Stimulated activated CD8-positive, alpha-beta memory T cell treated with anti-CD3 and anti-CD28 coated beads, Interleukin-15, amount 100 ng/mL, for 24 hours (primary cell): ENCODE data around the gene PATL1.

Experiments
- DNase-seq: peaks from one replicate; pipeline ENCODE4 v3.0.0-alpha.2; 2020; ENCODE audit warnings: low read depth

The PATL1 gene

GRCh38 chr11:59614277-59615119 is 54.3 kb downstream of the PATL1 start:
- no peak for DNase-seq

- no peak for DNase-seq
Measured at GRCh38 chr11:59611570-59612565, 57.0 kb downstream of the PATL1 start.

DNA sequence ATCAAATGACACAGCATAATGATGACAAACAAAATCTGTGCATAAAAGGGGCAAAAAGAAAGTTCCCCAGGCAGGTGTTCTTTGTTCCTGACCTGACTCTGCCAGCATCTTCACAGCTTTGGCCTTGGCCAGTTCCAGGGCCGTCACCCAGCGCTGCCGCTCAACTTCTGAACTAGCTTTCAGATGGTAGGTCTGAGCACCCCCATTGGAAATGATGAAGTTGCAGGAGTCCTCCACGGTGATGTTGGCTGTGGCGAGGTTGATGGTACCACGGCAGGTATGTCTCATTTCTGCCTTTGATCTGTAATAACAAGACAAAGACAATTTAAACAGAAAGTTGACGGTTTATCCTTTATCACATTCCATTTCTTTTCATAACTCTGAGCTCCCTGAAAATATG is 58.5 kb downstream of the PATL1 start:
- DNase-seq = no peak

DNA sequence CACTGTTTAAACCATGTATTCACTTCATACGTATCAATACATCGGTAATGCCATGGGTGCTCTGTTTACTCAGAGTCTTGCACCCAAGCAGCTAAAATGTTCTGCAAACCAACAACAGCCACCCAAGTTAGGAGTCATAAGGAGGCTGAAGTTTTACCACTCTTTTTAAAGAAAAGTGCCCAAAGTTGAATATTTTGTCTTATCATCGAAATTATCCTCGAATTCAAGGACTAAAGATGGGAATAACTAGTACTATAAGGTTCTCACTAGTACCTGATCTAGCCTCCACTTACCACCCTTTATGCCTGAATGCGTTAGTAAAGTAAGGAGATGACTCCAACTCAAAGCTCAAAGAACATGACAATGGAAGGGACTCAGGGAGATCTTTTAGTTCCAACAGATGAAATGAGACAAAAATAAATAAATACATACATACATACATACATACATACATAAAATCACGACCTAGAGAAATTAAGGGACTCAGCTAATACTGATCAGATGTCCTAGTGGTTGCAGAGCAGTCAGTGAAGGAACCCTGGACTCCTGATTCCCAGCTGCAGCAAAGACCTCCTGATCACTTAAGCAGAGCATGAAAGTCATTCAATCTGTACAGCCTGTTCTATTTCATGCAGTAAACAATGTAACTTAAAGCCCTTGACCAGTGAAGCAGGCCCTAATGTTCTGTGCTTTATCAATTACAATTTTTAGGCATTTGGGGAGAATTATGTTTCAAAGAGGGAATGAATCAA is 61.0 kb downstream of the PATL1 start:
- no peak for DNase-seq

GRCh38 chr11:59602432-59602831 is 66.4 kb downstream of the PATL1 start:
- DNase-seq = no peak

DNA sequence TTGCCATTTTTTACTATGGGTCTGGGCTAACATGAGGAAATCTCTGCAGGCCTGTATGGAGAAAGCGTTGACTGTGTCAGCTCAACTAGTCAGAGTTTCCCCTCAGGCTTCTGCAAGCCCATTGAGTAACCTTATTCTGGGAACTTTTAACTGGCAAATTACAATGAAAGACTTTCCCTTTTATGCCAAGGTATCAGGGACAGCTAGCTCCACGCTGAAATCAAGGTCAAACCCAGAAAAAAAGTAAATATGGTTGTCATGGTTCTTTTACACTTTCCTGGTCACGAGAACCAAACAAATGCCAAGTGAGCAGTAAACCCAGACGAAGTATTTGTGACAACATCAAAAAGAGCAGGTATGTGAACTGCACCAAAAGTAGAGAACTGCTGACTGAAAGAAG is 67.0 kb downstream of the PATL1 start:
- no peak for DNase-seq

DNA sequence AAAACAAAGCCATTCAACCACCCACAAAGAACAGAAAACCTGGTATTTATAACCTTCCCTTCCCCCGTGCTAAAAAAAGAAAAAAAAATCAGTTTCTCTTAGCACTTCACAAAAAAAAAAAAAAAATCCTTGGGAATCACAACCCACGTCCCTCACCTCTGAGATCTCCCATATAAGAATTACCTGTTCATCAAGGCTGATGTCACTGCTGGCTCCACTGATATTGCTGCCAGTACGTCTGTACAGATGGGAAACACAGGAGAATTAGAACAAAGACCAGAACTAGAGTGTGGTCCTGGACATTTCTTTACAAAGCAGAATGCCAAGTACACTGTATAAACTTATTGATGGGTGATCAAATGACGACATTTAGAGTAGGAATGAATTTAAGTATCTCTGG is 68.2 kb downstream of the PATL1 start:
- no peak for DNase-seq

DNA sequence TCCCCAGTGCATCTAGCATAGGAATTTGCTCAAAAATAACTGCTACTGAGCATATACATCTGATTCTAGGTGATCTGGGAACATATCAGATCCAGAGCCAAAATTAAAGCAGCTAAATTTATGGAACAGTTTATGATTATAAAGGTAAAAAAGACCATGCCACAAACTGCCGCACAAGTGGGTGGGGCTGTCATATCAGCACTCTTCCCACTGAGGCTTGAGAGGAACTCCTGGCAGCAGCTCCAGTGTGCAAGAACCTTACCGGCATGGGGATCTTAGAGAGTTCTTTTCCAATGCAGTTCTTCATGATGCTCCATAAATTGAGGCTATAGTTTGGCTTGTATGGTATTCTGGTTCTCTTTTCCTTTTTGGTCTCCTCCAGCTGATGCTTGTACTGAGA is 68.6 kb downstream of the PATL1 start:
- DNase-seq = no peak

DNA sequence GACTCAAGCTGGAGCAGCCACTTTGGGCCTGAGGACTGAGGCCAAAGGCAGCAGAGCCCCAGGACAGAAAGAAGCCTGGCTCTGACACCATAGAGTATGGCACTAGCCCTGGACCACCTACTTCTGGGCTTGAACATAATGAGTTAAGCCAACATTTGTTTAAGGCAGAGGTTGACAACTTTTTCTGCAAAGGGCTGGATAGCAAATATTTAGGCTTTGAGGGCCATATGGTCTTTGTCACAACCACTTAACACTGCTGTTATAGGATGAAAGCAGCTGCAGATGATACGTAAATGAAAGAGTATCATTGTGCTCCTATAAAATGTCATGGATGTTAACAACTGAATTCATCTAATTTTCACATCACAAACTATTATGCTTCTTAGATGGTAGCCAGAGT is 69.9 kb downstream of the PATL1 start:
- DNase-seq = no peak
